Left forelimb (tissue), 1 donor: ENCODE results near the gene NCKAP1.
"Not testable (repeated sequence)": the region's sequence is repeated elsewhere in the genome, so short reads cannot be mapped to it uniquely, and the experiment has no call there.

Experiments used
- DNase-seq: peaks from one replicate; pipeline ENCODE4 v3.0.0-alpha.2; 2018; ENCODE audit warnings: low spot score

The NCKAP1 gene

GRCh38 chr2:183038341-183039300, at the start of gene NCKAP1:
Gene NCKAP1, minus strand, starts transcription at chr2:183038457. Its CDS starts 358 bp downstream, at chr2:183038099.
- peak; percentile 97 for DNase-seq

- no peak for DNase-seq
Measured at GRCh38 chr2:183081911-183082310, 43.7 kb upstream of the NCKAP1 start.

DNA sequence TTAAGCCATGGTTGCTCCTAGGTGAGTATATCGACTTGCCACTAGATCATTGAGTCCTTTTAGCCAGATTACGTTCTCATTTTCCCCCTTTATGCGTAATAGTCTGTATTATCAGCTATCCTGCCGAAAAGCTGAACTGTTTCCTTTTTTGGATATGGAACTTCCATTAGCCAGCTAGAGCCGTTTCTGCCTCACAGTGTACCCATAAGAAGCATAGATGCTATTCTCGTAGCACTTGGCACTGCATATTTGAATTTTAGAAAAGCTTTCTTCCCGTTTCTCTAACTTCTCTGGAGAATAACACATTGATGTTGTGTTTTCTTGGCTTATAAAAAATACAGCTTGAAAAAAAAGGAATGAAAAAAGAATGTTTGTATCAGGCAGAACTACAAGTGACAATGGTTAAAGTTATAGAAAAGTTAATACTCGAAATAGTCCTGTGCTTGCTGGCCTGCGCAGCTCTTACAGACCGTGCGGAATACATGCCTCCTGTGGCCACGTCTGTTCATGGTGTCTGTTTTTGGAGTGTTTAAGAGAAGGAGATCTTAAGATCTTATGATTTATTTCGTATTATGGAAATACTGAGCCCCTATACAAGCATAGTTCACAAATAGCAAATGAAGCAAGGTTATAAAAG, 41.0 kb upstream of the NCKAP1 start:
- no peak for DNase-seq

GRCh38 chr2:183078464-183079138, 40.3 kb upstream of the NCKAP1 start, which contains the start of gene DUSP19:
Gene DUSP19, plus strand, starts transcription at chr2:183078747. Its CDS starts 187 bp downstream, at chr2:183078934.
- DNase-seq: peak; percentile 92

GRCh38 chr2:183078163-183078463, 39.9 kb upstream of the NCKAP1 start:
- peak; percentile 66 for DNase-seq

DNA sequence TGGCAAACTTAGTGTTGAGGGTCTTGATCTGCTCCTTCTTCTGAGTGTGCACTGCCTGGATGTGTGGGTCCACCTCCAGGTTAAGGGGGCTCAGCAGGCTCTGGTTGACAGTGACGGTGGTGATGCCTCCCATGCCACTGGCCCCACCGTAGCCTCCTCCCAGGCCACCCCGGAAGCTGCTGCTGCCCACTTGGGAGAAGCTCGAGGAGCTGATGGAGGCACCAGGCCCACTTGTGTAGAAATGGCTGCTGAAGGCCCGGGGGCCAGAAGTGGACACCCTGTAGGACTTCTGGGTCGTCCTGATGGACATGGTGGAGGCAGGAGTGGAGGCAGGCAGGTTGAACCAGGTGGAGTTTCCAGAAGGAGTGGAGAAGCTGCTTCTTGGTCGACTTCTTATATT, 33.9 kb upstream of the NCKAP1 start:
- no peak for DNase-seq

GRCh38 chr2:183070942-183071844, 32.9 kb upstream of the NCKAP1 start:
- no peak for DNase-seq

DNA sequence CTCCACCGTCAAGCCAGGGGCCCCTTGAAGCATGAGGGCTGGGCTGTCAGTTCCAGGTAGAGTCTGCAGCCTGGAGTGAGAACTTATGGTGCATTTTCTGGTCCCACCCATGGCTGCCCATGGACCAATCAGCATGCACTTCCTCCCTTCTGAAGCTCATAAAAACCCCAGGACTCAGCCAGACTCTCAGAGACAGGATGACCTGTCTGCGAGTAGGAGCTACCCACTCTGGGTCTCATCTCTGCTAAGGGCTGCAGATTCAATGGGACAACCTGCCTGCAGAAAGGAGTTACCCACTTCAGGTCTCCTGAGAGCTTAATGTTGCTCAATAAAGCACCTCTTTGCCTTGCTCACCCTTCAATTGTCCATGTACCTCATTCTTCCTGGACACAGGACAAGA, 30.9 kb upstream of the NCKAP1 start:
- no peak for DNase-seq

GRCh38 chr2:183068561-183068960, 30.3 kb upstream of the NCKAP1 start:
- no peak for DNase-seq

- no peak for DNase-seq
Measured at GRCh38 chr2:183063083-183063482, 24.8 kb upstream of the NCKAP1 start.

DNA sequence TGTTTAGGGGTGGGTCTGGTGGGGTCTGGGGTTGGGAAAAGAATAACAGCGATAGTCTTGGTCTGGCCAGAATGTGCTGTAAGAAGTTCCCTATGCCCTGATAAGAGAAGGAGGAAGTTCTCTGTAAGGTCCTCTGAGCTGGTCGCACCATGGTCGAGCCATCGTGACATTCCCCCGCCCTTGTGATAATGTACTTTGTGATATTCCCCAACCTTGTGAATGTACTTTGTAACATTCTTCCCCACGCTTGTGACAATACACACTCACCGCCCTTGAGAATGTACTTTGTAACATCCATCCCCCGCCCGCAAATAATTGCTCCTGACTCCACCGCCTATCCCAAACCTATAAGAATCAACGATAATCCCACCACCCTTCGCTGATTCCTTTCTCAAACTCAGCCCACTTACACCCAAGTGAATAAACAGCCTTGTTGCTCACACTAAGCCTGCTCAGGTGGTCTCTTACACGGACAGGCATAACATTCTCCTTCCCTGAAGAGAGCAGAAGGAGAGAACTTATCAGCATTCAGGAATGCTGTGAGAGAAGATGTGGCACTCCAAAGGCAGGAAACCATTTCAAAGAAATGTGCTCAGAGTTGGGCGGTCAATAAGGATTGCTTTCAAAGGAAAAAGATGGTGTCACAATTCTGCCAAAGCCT, 22.4 kb upstream of the NCKAP1 start:
- no peak for DNase-seq

GRCh38 chr2:183059561-183059960, 21.3 kb upstream of the NCKAP1 start:
- no peak for DNase-seq

DNA sequence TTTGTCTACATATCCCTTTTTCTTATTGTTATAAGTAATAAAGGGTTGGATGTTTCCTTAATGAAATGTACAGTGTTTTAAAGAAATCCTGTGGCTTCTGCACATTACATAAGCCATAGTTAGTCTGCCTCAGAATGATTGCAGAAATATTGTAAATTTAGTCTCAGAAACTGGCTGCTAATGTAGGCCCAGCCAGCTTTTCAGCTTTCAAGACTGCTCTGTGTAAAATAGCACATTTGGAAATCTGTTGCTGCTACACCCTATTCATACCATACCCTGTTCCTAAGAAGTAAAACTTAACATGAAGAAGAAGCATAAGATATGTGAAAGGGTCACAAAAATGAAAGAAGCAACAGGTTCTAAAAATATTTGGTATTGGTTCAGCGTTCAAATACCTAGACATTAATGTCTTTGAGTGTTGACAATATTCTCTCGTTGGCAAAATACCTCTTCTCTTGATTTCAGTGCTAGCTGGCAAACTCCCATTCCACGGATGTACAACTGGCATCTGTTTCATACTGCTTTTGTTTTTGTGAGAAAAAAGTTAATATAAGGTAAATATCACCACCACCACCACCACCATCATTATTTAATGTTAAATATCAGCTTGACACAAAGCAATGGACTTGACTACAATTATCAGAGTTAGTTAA, 19.2 kb upstream of the NCKAP1 start:
- no peak for DNase-seq

DNA sequence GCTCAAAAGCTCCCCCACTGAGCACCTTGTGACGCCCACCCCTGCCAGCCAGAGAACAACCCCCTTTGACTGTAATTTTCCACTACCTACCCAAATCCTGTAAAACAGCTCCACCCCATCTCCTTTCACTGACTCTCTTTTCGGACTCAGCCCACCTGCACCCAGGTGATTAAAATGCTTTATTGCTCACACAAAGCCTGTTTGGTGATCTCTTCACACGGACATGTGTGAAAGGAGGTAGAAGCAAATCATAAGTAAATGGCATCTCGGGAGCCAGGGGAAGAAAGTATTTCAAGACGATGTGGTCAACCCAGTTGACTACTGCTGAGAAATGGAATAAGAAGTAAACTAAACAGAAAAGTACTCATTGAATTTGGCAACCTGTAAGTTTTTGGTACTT, 11.2 kb upstream of the NCKAP1 start:
- DNase-seq: no peak

DNA sequence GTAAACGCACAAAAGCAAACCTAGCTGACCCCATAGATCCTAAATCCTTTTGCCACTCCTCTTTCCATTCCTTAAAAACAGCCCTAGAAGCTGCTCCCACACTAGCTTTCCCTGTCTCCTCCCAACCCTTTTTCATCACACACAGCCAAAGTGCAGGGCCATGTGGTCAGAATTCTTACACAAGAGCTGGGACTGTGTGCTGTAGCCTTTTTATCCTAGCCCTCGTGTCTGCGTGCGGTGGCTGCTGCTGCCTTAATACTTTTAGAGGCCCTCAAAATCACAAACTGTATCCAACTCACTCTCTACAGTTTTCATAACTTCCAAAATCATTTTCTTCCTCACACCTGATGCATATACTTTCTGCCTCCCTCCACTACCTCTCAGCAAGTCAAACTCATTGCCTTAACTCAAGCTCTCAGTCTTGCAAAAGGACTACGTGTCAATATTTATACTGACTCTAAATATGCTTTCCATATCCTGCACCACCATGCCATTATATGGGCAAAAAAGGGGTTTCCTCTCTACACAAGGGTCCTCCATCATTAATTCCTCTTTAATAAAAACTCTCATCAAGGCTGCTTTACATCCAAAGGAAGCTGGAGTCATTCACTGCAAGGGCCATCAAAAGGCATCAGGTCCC, 9.3 kb upstream of the NCKAP1 start:
- DNase-seq: not testable (repeated sequence)

GRCh38 chr2:183043580-183043979, 5.3 kb upstream of the NCKAP1 start:
- not testable (repeated sequence) for DNase-seq

GRCh38 chr2:183040604-183041003, 2.3 kb upstream of the NCKAP1 start:
- DNase-seq: no peak

- DNase-seq: peak; percentile 75
Measured at GRCh38 chr2:183037553-183038340, 510 bp downstream of the NCKAP1 start.

GRCh38 chr2:183037074-183037552, 1.1 kb downstream of the NCKAP1 start:
- DNase-seq: no peak
